ENCODE data around the gene CTTNBP2. TPM values are rescaled to one million over a fixed set of nuclear protein-coding genes. Genes with fewer than 3 reads are reported as not detected.

Gene CTTNBP2
- total RNA-seq, 1 donor from 2014 or later, result 47.5 TPM

- DNase-seq (ENCODE audit: low read depth), result no peak
Observed at GRCh38 chr7:117685795-117686194, 187.4 kb downstream of the CTTNBP2 start.

- no peak for DNase-seq (ENCODE audit: low read depth)
Observed at GRCh38 chr7:117683430-117684175, 189.6 kb downstream of the CTTNBP2 start.

GRCh38 chr7:117682681-117683385 lies 190.4 kb downstream of the CTTNBP2 start:
- DNase-seq (ENCODE audit: low read depth), result peak; percentile 99

GRCh38 chr7:117679120-117679519 lies 194.1 kb downstream of the CTTNBP2 start:
- no peak for DNase-seq (ENCODE audit: low read depth)

- no peak for DNase-seq (ENCODE audit: low read depth)
Observed at GRCh38 chr7:117675497-117676435, 197.5 kb downstream of the CTTNBP2 start.

GRCh38 chr7:117674617-117675016 lies 198.6 kb downstream of the CTTNBP2 start:
- DNase-seq (ENCODE audit: low read depth), result no peak

GRCh38 chr7:117673839-117674238 lies 199.4 kb downstream of the CTTNBP2 start:
- peak; percentile 74 for DNase-seq (ENCODE audit: low read depth)

GRCh38 chr7:117673367-117673766 lies 199.9 kb downstream of the CTTNBP2 start:
- peak; percentile 72 for DNase-seq (ENCODE audit: low read depth)

GRCh38 chr7:117672453-117672852 lies 200.8 kb downstream of the CTTNBP2 start:
- peak; percentile 31 for DNase-seq (ENCODE audit: low read depth)

- DNase-seq (ENCODE audit: low read depth), result no peak
Observed at GRCh38 chr7:117669818-117670217, 203.4 kb downstream of the CTTNBP2 start.

GRCh38 chr7:117667456-117667855 lies 205.8 kb downstream of the CTTNBP2 start:
- DNase-seq (ENCODE audit: low read depth), result peak; percentile 59

- DNase-seq (ENCODE audit: low read depth), result no peak
Observed at GRCh38 chr7:117666689-117667088, 206.6 kb downstream of the CTTNBP2 start.

- DNase-seq (ENCODE audit: low read depth), result peak; percentile 87
Observed at GRCh38 chr7:117666031-117666430, 207.2 kb downstream of the CTTNBP2 start.

GRCh38 chr7:117665368-117665767 lies 207.9 kb downstream of the CTTNBP2 start:
- DNase-seq (ENCODE audit: low read depth), result peak; percentile 35

- no peak for DNase-seq (ENCODE audit: low read depth)
Observed at GRCh38 chr7:117664047-117664446, 209.2 kb downstream of the CTTNBP2 start.

- DNase-seq (ENCODE audit: low read depth), result no peak
Observed at GRCh38 chr7:117661328-117661727, 211.9 kb downstream of the CTTNBP2 start.
